ENCODE data around the gene EPS8L3.
"Not testable (repeated sequence)": the region's sequence is repeated elsewhere in the genome, so short reads cannot be mapped to it uniquely, and the experiment has no call there.

Gene EPS8L3

GRCh38 chr1:109780982-109781381 is 17.3 kb upstream of the EPS8L3 start:
- no peak for DNase-seq (ENCODE audit: low spot score)

- DNase-seq (ENCODE audit: low spot score) = no peak
Measured at GRCh38 chr1:109777980-109778625, 14.4 kb upstream of the EPS8L3 start.

GRCh38 chr1:109777436-109777835 is 13.7 kb upstream of the EPS8L3 start:
- no peak for DNase-seq (ENCODE audit: low spot score)

GRCh38 chr1:109776911-109777310 is 13.2 kb upstream of the EPS8L3 start:
- DNase-seq (ENCODE audit: low spot score) = peak; percentile 78

GRCh38 chr1:109776206-109776835 is 12.6 kb upstream of the EPS8L3 start:
- DNase-seq (ENCODE audit: low spot score) = no peak

- no peak for DNase-seq (ENCODE audit: low spot score)
Measured at GRCh38 chr1:109775398-109775797, 11.7 kb upstream of the EPS8L3 start.

- no peak for DNase-seq (ENCODE audit: low spot score)
Measured at GRCh38 chr1:109773900-109774485, 10.3 kb upstream of the EPS8L3 start.

- peak; percentile 76 for DNase-seq (ENCODE audit: low spot score)
Measured at GRCh38 chr1:109773203-109773899, 9.6 kb upstream of the EPS8L3 start.

- DNase-seq (ENCODE audit: low spot score) = no peak
Measured at GRCh38 chr1:109772658-109773202, 9.0 kb upstream of the EPS8L3 start.

GRCh38 chr1:109771712-109772657 is 8.3 kb upstream of the EPS8L3 start:
- no peak for DNase-seq (ENCODE audit: low spot score)

GRCh38 chr1:109770331-109771095 is 6.8 kb upstream of the EPS8L3 start:
- no peak for DNase-seq (ENCODE audit: low spot score)

- DNase-seq (ENCODE audit: low spot score) = no peak
Measured at GRCh38 chr1:109769330-109770078, 5.8 kb upstream of the EPS8L3 start.

- no peak for DNase-seq (ENCODE audit: low spot score)
Measured at GRCh38 chr1:109768820-109769219, 5.1 kb upstream of the EPS8L3 start.

- DNase-seq (ENCODE audit: low spot score) = no peak
Measured at GRCh38 chr1:109768335-109768650, 4.6 kb upstream of the EPS8L3 start.

- DNase-seq (ENCODE audit: low spot score) = no peak
Measured at GRCh38 chr1:109767637-109768334, 4.1 kb upstream of the EPS8L3 start.

GRCh38 chr1:109766991-109767636 is 3.4 kb upstream of the EPS8L3 start:
- DNase-seq (ENCODE audit: low spot score) = not testable (repeated sequence)

- DNase-seq (ENCODE audit: low spot score) = no peak
Measured at GRCh38 chr1:109765896-109766615, 2.3 kb upstream of the EPS8L3 start.

GRCh38 chr1:109765483-109765815 is 1.7 kb upstream of the EPS8L3 start:
- no peak for DNase-seq (ENCODE audit: low spot score)
